K562 (cell line): Measurements from ENCODE around the gene TOGARAM2. TPM values are rescaled to one million over a fixed set of nuclear protein-coding genes. Genes with fewer than 3 reads are reported as not detected.

Source experiments
- ARID1B ChIP-seq: fragments of 450-650 bp; IDR thresholded peaks from 2 replicates; pipeline ENCODE4 v1.6.1; 2016; ENCODE audit warnings: antibody characterized with exemption, mild to moderate bottlenecking, inconsistent platforms
- CAMTA2 ChIP-seq: fragments of 250-450 bp; sonication (Bioruptor Pico); conservative IDR thresholded peaks from 2 replicates; pipeline ENCODE4 v1.5.1; 2022
- HNRNPH1 ChIP-seq: fragments of 200-400 bp; formaldehyde crosslinking; optimal IDR thresholded peaks from 2 replicates; pipeline ENCODE3; 2017; ENCODE audit warnings: low read depth, mild to moderate bottlenecking, low read length, moderate library complexity
- NFXL1 ChIP-seq: fragments of 450-650 bp; formaldehyde crosslinking; IDR thresholded peaks from 2 replicates; pipeline ENCODE4 v1.4.0; 2021; ENCODE audit warnings: mild to moderate bottlenecking
- SNRNP70 ChIP-seq: fragments of 200-400 bp; formaldehyde crosslinking; optimal IDR thresholded peaks from 2 replicates; pipeline ENCODE3; 2017; ENCODE audit warnings: low read depth, low read length
- SRF ChIP-seq, 2 experiments: fragments of 250-450, 450-650 bp in 1 of 2; sonication (Bioruptor Pico) in 1 of 2; sonication (generic) in 1 of 2; formaldehyde crosslinking; IDR thresholded peaks; 2 replicates each; pipeline versions ENCODE4 v1.5.0 to v1.5.1; 2020 to 2022; ENCODE audit warnings: mild to moderate bottlenecking in 1 of 2, missing genetic modification reagents in 1 of 2
- SUPT5H ChIP-seq: fragments of 450-650 bp; IDR thresholded peaks from 2 replicates; pipeline ENCODE4 v1.6.1; 2016
- TARDBP ChIP-seq: fragments of 450-650 bp; IDR thresholded peaks from 2 replicates; pipeline ENCODE4 v1.6.1; 2016
- ZEB2 ChIP-seq: fragments of 450-650 bp; IDR thresholded peaks from 2 replicates; pipeline ENCODE4 v1.6.1; 2016
- ZNF316 ChIP-seq: fragments of 450-650 bp; IDR thresholded peaks from 2 replicates; pipeline ENCODE4 v1.6.1; 2016
- ZNF518B ChIP-seq: fragments of 250-450 bp; sonication (Bioruptor Pico); IDR thresholded peaks from 2 replicates; pipeline ENCODE4 v1.5.0; 2021; ENCODE audit warnings: mild to moderate bottlenecking, moderate library complexity
- ZNF551 ChIP-seq: fragments of 250-450 bp; sonication (Bioruptor Pico); IDR thresholded peaks from 2 replicates; pipeline ENCODE4 v1.5.0; 2021; ENCODE audit warnings: mild to moderate bottlenecking, moderate library complexity
- ZNF639 ChIP-seq, 2 experiments: fragments of 200-800 bp in 1 of 2; sonication (Bioruptor generic) in 1 of 2; sonication (generic) in 1 of 2; formaldehyde crosslinking in 1 of 2; IDR thresholded peaks in 1 of 2; conservative IDR thresholded peaks in 1 of 2; 2 replicates each; pipeline versions ENCODE4 v1.5.0 to v1.6.1; 2016 to 2020; ENCODE audit warnings: missing compliant biosample characterization in 1 of 2, missing genetic modification characterization in 1 of 2, missing genetic modification reagents in 1 of 2
- ZNF644 ChIP-seq: fragments of 200-800 bp; sonication (Bioruptor generic); IDR thresholded peaks from 2 replicates; pipeline ENCODE4 v1.6.1; 2016; ENCODE audit warnings: low read depth, missing genetic modification characterization, missing compliant biosample characterization
- ZNF668 ChIP-seq: fragments of 250-450 bp; sonication (Bioruptor Pico); IDR thresholded peaks from 2 replicates; pipeline ENCODE4 v1.8.0; 2022; ENCODE audit warnings: mild to moderate bottlenecking, inconsistent platforms
- ZNF830 ChIP-seq: fragments of 250-450 bp; sonication (Bioruptor Pico); IDR thresholded peaks from 2 replicates; pipeline ENCODE4 v1.5.0; 2021; ENCODE audit warnings: mild to moderate bottlenecking
- polyA plus RNA-seq, 8 experiments: library from polyadenylated mRNA; depleted of rRNA in 4 of 8; stranded (reverse) in 5 of 8; unstranded in 3 of 8; fragments of >200 nt; fragmentation: Nextera tagmentation in 2 of 8; fragmentation: Illumina TruSeq in 1 of 8; extraction: Ambion mirVana in 2 of 8; extraction: Trizol in 1 of 8; gene quantifications; 2 replicates each; pipeline versions ENCODE4 v1.2.1 to v1.2.3, GENCODE V29; 2011 to 2014; ENCODE audit warnings: inconsistent platforms in 1 of 8, missing spikeins in 1 of 8
- total RNA-seq, 7 experiments: library from RNA; depleted of rRNA in 6 of 7; stranded (reverse); fragments of >200 nt in 6 of 7; fragmentation: Illumina TruSeq in 2 of 7; extraction: Trizol in 2 of 7; gene quantifications; 2 replicates each; pipeline versions ENCODE4 v1.2.1 to v1.2.3, GENCODE V29; 2011 to 2021; ENCODE audit warnings: low replicate concordance in 1 of 7
- TF ChIP-seq, protein P1 (sequence below): fragments of 250-450 bp; sonication (Bioruptor Pico); IDR thresholded peaks from 2 replicates; pipeline ENCODE4 v1.4.0; 2020
- TF ChIP-seq, protein P2 (sequence below): fragments of 250-450 bp; sonication (Bioruptor Pico); IDR thresholded peaks from 2 replicates; pipeline ENCODE4 v1.8.0; 2021; ENCODE audit warnings: moderate library complexity, mild to moderate bottlenecking, inconsistent platforms

Gene TOGARAM2
- total and polyA plus RNA-seq, 9 of the 15 experiments (the other 6 are each of a cell fraction or from before 2014, with no cell fraction given), result not detected

DNA sequence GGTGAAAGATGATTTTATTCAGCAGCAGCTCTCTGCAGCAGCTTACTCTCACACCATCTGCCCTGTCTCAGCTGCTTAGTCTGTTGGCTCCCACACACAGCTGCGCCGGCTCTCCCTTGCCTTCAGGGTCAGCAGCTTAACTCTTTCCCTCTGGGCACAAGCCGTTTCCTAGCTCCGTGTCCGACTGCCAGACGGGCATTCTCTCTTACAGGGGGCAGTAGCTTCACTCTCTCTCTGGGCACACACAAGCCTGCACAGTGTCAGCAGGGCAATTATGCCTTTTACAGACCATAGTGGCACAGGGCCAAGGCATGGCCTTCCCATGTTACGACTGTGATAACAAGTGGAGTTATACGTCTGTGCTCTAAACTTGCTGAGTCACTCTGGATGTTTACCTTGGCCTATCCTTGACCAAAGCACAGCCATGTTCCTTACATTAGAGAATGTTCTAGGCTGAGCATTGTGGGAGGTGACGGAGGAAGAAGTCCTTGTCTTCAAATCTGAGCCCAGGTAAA is 61.5 kb downstream of the TOGARAM2 start (continued):
- TF ChIP-seq, protein P1, sequence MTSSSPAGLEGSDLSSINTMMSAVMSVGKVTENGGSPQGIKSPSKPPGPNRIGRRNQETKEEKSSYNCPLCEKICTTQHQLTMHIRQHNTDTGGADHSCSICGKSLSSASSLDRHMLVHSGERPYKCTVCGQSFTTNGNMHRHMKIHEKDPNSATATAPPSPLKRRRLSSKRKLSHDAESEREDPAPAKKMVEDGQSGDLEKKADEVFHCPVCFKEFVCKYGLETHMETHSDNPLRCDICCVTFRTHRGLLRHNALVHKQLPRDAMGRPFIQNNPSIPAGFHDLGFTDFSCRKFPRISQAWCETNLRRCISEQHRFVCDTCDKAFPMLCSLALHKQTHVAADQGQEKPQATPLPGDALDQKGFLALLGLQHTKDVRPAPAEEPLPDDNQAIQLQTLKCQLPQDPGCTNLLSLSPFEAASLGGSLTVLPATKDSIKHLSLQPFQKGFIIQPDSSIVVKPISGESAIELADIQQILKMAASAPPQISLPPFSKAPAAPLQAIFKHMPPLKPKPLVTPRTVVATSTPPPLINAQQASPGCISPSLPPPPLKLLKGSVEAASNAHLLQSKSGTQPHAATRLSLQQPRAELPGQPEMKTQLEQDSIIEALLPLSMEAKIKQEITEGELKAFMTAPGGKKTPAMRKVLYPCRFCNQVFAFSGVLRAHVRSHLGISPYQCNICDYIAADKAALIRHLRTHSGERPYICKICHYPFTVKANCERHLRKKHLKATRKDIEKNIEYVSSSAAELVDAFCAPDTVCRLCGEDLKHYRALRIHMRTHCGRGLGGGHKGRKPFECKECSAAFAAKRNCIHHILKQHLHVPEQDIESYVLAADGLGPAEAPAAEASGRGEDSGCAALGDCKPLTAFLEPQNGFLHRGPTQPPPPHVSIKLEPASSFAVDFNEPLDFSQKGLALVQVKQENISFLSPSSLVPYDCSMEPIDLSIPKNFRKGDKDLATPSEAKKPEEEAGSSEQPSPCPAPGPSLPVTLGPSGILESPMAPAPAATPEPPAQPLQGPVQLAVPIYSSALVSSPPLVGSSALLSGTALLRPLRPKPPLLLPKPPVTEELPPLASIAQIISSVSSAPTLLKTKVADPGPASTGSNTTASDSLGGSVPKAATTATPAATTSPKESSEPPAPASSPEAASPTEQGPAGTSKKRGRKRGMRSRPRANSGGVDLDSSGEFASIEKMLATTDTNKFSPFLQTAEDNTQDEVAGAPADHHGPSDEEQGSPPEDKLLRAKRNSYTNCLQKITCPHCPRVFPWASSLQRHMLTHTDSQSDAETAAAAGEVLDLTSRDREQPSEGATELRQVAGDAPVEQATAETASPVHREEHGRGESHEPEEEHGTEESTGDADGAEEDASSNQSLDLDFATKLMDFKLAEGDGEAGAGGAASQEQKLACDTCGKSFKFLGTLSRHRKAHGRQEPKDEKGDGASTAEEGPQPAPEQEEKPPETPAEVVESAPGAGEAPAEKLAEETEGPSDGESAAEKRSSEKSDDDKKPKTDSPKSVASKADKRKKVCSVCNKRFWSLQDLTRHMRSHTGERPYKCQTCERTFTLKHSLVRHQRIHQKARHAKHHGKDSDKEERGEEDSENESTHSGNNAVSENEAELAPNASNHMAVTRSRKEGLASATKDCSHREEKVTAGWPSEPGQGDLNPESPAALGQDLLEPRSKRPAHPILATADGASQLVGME (CRISPR knock-in tag), result no peak
- TF ChIP-seq SRF (CRISPR knock-in tag; IDR thresholded peaks at IDR 0.05) (no peak), ZNF830 (CRISPR knock-in tag) (no peak), ZNF518B (CRISPR knock-in tag) (no peak), ARID1B (no peak), HNRNPH1 (no peak), ZNF639 (CRISPR knock-in tag; conservative IDR thresholded peaks at IDR 0.05 in 1 of 2, IDR thresholded peaks at IDR 0.05 in 1 of 2) (peak in 1 of 2 experiments; percentile 69; a peak in 2 of 4 replicates), SUPT5H (no peak), ZEB2 (no peak), NFXL1 (CRISPR knock-in tag) (no peak), ZNF668 (CRISPR knock-in tag) (no peak), SNRNP70 (no peak), TARDBP (no peak), CAMTA2 (CRISPR knock-in tag) (no peak), ZNF316 (peak; percentile 83), ZNF551 (CRISPR knock-in tag) (no peak), ZNF644 (tag) (no peak)
- TF ChIP-seq, protein P2, sequence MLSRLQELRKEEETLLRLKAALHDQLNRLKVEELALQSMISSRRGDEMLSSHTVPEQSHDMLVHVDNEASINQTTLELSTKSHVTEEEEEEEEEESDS (CRISPR knock-in tag), result no peak
